Measurements from ENCODE around the gene PRDM16. TPM values are rescaled to one million over a fixed set of nuclear protein-coding genes. Genes with fewer than 3 reads are reported as not detected.

Gene PRDM16
- total RNA-seq, 1 donor from 2014 or later, result 5.6 TPM

DNA sequence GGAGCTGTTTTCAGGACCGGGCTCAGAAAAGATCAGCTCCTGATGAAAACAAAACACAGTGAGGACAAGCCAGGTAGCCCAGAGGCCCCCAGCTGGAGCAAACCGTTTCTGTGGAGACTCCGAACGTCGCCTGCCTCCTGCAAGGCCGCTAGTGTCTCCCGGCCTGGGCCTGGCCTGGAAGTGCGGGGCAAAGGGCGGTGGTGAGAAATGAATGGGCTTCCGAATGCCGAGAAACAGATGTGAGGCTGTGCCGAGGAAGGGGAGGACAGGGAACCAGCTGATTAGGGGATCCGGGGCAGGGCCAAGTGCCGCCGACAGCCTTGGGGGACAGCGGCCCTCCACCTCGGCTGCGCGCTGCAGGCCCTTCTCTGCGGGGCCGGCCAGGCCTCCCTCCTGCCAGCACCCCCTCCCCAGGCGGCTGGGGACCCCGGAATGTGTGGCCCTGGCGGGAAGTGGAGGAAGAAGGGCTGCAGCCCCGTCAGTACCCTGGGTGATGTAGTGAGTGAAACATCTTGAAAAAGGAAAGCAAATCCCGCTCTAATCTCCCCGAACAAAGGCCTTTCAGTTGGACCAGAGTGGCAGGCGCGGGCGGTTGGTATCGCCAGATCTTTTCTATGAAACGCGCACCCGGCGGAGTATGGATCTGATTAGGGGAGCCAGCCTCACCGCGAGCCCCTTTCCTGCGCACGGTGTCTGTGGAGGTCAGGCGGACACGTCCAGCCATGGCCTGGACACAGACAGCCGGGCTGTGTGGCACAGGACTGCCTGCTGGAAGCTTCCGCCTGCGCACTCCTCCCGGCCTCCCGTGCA lies 52.6 kb downstream of the PRDM16 start:
- Histone ChIP-seq H3K36me3 (ENCODE audit: control insufficient read depth, insufficient read depth, low read length) (no peaks in the 10 kb centered on the region), H3K4me3 (ENCODE audit: low read depth, low read length) (no peak overlapping the region), H3K27me3 (ENCODE audit: control insufficient read depth, insufficient read depth, low read length) (no peaks in the 10 kb centered on the region)
- DNase-seq (ENCODE audit: low read depth), result no peak
- TF ChIP-seq, protein P1, sequence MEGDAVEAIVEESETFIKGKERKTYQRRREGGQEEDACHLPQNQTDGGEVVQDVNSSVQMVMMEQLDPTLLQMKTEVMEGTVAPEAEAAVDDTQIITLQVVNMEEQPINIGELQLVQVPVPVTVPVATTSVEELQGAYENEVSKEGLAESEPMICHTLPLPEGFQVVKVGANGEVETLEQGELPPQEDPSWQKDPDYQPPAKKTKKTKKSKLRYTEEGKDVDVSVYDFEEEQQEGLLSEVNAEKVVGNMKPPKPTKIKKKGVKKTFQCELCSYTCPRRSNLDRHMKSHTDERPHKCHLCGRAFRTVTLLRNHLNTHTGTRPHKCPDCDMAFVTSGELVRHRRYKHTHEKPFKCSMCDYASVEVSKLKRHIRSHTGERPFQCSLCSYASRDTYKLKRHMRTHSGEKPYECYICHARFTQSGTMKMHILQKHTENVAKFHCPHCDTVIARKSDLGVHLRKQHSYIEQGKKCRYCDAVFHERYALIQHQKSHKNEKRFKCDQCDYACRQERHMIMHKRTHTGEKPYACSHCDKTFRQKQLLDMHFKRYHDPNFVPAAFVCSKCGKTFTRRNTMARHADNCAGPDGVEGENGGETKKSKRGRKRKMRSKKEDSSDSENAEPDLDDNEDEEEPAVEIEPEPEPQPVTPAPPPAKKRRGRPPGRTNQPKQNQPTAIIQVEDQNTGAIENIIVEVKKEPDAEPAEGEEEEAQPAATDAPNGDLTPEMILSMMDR (IDR thresholded peaks at IDR 0.05; ENCODE audit: insufficient read depth, low read length, poor library complexity, severe bottlenecking), result no peak

DNA sequence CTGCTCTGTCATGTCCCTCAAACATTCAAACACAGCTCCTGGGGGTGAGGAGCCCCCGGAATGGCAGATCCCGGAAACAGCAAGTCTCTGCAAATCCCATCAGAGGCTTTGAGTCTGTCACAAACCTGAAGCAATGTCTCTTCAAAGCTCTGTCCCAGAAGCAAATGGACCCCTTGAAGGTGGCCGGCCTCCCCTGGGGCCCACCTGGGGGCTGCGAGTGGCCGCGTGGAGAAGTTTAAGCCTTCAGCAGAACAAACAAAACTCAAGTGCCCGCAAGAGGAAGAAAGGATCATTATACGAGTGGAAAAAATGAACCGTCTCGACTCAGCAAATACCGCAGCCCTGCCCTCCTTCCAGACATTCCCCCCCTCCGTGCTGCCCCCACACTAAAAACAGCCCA lies 53.3 kb downstream of the PRDM16 start:
- DNase-seq (ENCODE audit: low read depth), result no peak
- TF ChIP-seq, protein P1 (IDR thresholded peaks at IDR 0.05; ENCODE audit: insufficient read depth, low read length, poor library complexity, severe bottlenecking), result no peak
- Histone ChIP-seq H3K27me3 (ENCODE audit: control insufficient read depth, insufficient read depth, low read length) (no peaks in the 10 kb centered on the region), H3K36me3 (ENCODE audit: control insufficient read depth, insufficient read depth, low read length) (no peaks in the 10 kb centered on the region), H3K4me3 (ENCODE audit: low read depth, low read length) (no peak overlapping the region)

DNA sequence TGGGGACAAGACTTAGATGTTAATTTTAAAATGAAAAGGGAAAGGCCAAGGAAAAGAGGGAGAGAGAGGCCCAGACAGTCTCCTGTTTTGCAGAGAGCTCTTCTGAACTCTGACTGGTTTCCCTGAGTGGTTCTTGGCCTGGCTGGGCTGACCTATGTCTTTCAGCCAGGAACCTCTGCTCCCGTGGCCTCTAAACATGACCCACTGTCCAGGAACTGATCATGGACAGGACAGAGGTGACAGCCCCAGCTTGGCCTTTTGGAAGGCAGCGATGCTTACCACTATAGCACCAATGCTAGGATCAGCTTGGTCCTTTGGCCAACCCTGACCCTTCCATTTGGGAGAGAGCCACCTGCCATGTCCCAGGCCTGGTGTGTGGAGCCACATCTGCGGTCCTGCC lies 55.2 kb downstream of the PRDM16 start:
- no peaks in the 10 kb centered on the region for H3K27me3 ChIP-seq (ENCODE audit: control insufficient read depth, insufficient read depth, low read length)
- TF ChIP-seq, protein P1 (IDR thresholded peaks at IDR 0.05; ENCODE audit: insufficient read depth, low read length, poor library complexity, severe bottlenecking), result no peak
- no peak for DNase-seq (ENCODE audit: low read depth)
- no peaks in the 10 kb centered on the region for H3K36me3 ChIP-seq (ENCODE audit: control insufficient read depth, insufficient read depth, low read length)
- no peak overlapping the region for H3K4me3 ChIP-seq (ENCODE audit: low read depth, low read length)

DNA sequence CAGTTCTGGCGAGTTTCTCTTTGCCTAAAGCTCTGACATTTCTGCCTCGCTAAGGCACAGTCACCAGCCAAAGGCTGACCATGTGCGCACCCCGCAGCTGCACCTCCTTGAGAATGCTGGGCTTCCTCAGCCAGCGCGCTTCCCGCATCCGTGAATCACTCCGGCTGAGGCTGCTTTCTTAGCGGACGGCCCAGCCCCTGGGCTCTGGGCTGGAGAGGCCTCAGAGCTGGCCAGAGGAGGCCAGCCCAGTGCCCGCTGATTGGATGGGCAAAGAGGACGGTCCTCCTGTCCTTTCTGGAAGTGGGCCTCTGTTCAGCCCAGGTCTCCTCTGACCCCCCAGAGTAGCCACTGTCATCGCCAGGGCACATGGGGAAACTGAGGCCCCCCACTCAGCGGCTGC lies 56.1 kb downstream of the PRDM16 start:
- H3K36me3 ChIP-seq (ENCODE audit: control insufficient read depth, insufficient read depth, low read length), result no peaks in the 10 kb centered on the region
- H3K27me3 ChIP-seq (ENCODE audit: control insufficient read depth, insufficient read depth, low read length), result no peaks in the 10 kb centered on the region
- DNase-seq (ENCODE audit: low read depth), result no peak
- no peak overlapping the region for H3K4me3 ChIP-seq (ENCODE audit: low read depth, low read length)
- TF ChIP-seq, protein P1 (IDR thresholded peaks at IDR 0.05; ENCODE audit: insufficient read depth, low read length, poor library complexity, severe bottlenecking), result no peak

DNA sequence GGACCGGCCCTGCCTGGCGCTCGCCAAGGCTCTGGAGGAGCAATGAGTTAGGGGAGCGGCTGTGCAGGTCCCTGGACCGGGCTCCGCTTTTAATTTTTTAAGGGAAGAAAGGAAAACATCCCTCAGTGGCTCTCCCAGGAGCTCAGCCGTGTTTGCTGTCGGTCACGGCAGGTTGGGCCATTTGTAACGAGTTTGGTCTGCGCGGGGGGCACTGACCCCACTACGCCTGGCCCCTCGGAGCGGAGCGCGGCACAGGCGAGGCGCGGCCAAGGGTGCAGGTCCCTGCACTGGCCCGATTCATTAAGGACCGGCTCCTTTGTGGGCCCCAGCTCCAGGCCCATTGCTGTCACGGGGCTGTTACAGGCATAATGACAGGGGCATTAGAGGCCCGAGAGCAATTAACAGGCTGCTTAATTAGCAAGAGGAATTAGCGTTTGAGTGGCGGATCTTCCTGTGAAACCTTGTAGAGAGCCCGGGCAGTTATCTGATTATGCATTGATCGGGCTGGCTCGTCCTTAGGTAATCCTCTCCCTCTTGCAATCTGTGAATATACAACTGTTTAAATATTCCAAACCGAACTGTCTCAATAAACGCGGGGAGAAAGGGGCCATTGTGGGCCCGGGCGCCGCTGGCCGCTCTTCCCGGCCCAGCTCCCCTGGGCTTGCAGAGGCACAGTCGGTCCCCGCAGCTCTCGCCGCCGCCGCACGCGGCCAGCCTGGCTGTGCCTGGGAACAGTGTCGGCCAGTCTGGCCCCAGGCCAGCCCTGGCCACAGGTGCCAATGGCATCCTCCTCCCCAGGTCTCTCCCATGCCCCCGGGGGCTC lies 56.8 kb downstream of the PRDM16 start:
- TF ChIP-seq, protein P1 (IDR thresholded peaks at IDR 0.05; ENCODE audit: insufficient read depth, low read length, poor library complexity, severe bottlenecking), result no peak
- DNase-seq (ENCODE audit: low read depth), result no peak
- H3K4me3 ChIP-seq (ENCODE audit: low read depth, low read length), result no peak overlapping the region
- no peaks in the 10 kb centered on the region for H3K27me3 ChIP-seq (ENCODE audit: control insufficient read depth, insufficient read depth, low read length)
- no peaks in the 10 kb centered on the region for H3K36me3 ChIP-seq (ENCODE audit: control insufficient read depth, insufficient read depth, low read length)

Measured in kidney epithelial cell (primary cell).